ENCODE measurements around the gene ECD.

GRCh38 chr10:73205081-73205480, 37.3 kb upstream of the ECD start:
- no peak for TF ChIP-seq CTCF (IDR thresholded peaks at IDR 0.05)
- TF ChIP-seq POLR2A (IDR thresholded peaks at IDR 0.05): no peak
